Measurements from ENCODE around the gene ARMH4. TPM values are rescaled to one million over a fixed set of nuclear protein-coding genes. Genes with fewer than 3 reads are reported as not detected.

Gene ARMH4
- total and polyA plus RNA-seq, 9 donors, result 4.6 to 22.5 (median 16.5) TPM

GRCh38 chr14:57962325-57963035 is 189.5 kb downstream of the ARMH4 start:
- H3K4me3 ChIP-seq, result no peak overlapping the region
- no peaks in the 10 kb centered on the region for H3K27me3 ChIP-seq
- intact Hi-C loops (cut with DNase I), result no loop called here
- no peaks in the 10 kb centered on the region for H3K9me3 ChIP-seq
- no peaks in the 10 kb centered on the region for H3K36me3 ChIP-seq
- TF ChIP-seq POLR2A (IDR thresholded peaks at IDR 0.05) (no peak), EP300 (IDR thresholded peaks at IDR 0.05) (no peak), CTCF (IDR thresholded peaks at IDR 0.05) (no peak)
- 9 to 10% (median 9%) methylated on average over 12 of the region's 12 CpGs for WGBS, 3 donors
- H3K27ac ChIP-seq, result no peak overlapping the region
- peak in 1 of 5 donors; percentile 13 for DNase-seq
- peaks cover 5% of the 10 kb centered on the region for H3K4me1 ChIP-seq (ENCODE audit: insufficient read depth)

- WGBS, 3 donors, result 24 to 36% (median 27%) methylated on average over 2 of the region's 2 CpGs
These were observed 190.3 kb downstream of the ARMH4 start for GRCh38 chr14:57961786-57962060.

GRCh38 chr14:57960946-57961785 is 190.8 kb downstream of the ARMH4 start:
- Histone ChIP-seq H3K36me3 (no peaks in the 10 kb centered on the region), H3K4me3 (no peak overlapping the region), H3K4me1 (ENCODE audit: insufficient read depth) (peaks cover 5% of the 10 kb centered on the region), H3K9me3 (no peaks in the 10 kb centered on the region), H3K27me3 (no peaks in the 10 kb centered on the region), H3K27ac (no peak overlapping the region)
- intact Hi-C loops (cut with DNase I), result no loop called here
- TF ChIP-seq EP300 (IDR thresholded peaks at IDR 0.05) (no peak), CTCF (IDR thresholded peaks at IDR 0.05) (no peak)
- DNase-seq, result no peak
- 67 to 80% (median 74%) methylated on average over 16 of the region's 16 CpGs for WGBS, 3 donors

More at GRCh38 chr14:57961786-57962060, 190.3 kb downstream of the ARMH4 start:
- Histone ChIP-seq H3K4me3 (no peak overlapping the region), H3K9me3 (no peaks in the 10 kb centered on the region), H3K4me1 (ENCODE audit: insufficient read depth) (peaks cover 5% of the 10 kb centered on the region), H3K27me3 (no peaks in the 10 kb centered on the region), H3K36me3 (no peaks in the 10 kb centered on the region), H3K27ac (no peak overlapping the region)
- intact Hi-C loops (cut with DNase I), result no loop called here
- DNase-seq, result no peak
- TF ChIP-seq EP300 (IDR thresholded peaks at IDR 0.05) (no peak), POLR2A (IDR thresholded peaks at IDR 0.05) (no peak), CTCF (IDR thresholded peaks at IDR 0.05) (no peak)

GRCh38 chr14:57957441-57957840 is 194.6 kb downstream of the ARMH4 start:
- no peaks in the 10 kb centered on the region for H3K36me3 ChIP-seq
- H3K4me3 ChIP-seq, result no peak overlapping the region
- H3K27ac ChIP-seq, result no peak overlapping the region
- peaks cover 2% of the 10 kb centered on the region for H3K4me1 ChIP-seq (ENCODE audit: insufficient read depth)
- WGBS, 3 donors, result 84 to 86% (median 85%) methylated on average over 2 of the region's 2 CpGs
- H3K9me3 ChIP-seq, result no peaks in the 10 kb centered on the region
- no peak for DNase-seq
- H3K27me3 ChIP-seq, result no peaks in the 10 kb centered on the region
- intact Hi-C loops (cut with DNase I), result no loop called here
- no peak for TF ChIP-seq EP300 (IDR thresholded peaks at IDR 0.05)
- TF ChIP-seq CTCF (IDR thresholded peaks at IDR 0.05), result no peak
- no peak for TF ChIP-seq POLR2A (IDR thresholded peaks at IDR 0.05)

Small RNAs within 50 kb of the gene (small RNA-seq; reads per million reads assigned to genes)
- not detected for gene RN7SL598P

Other genes starting within 250 kb of the ARMH4 start
- gene ACTR10, start 47.9 kb upstream of the ARMH4 start, total RNA-seq, result 10 to 100 TPM; 54.1 to 87.3 (median 71.2) TPM
- 100 to 1,000 TPM in 1 of 2 donors, 10 to 100 TPM in 1; 80.1 to 105 TPM for gene ACTR10, start 47.9 kb upstream of the ARMH4 start, polyA plus RNA-seq
- gene PSMA3, start 92.6 kb upstream of the ARMH4 start, total RNA-seq, result 100 to 1,000 TPM in 3 of 7 donors, 10 to 100 TPM in 4; 68.5 to 136 (median 93.4) TPM
- 10 to 100 TPM; 68.1 to 75.6 TPM for gene PSMA3, start 92.6 kb upstream of the ARMH4 start, polyA plus RNA-seq
- gene ARID4A, start 146.3 kb upstream of the ARMH4 start, total RNA-seq, result 10 to 100 TPM; 17.8 to 29.2 (median 25.8) TPM
- 10 to 100 TPM; 10.1 to 15.7 TPM for gene ARID4A, start 146.3 kb upstream of the ARMH4 start, polyA plus RNA-seq
- gene TOMM20L, start 243.7 kb upstream of the ARMH4 start, total RNA-seq, result under 1 TPM in 2 of 7 donors, not detected in 5; 0.78 to 0.92 TPM
- gene TOMM20L, start 243.7 kb upstream of the ARMH4 start, polyA plus RNA-seq, result not detected

Data from ovary (tissue), 9 donors.